ENCODE data around the gene FAM20B.

FAM20B gene

DNA sequence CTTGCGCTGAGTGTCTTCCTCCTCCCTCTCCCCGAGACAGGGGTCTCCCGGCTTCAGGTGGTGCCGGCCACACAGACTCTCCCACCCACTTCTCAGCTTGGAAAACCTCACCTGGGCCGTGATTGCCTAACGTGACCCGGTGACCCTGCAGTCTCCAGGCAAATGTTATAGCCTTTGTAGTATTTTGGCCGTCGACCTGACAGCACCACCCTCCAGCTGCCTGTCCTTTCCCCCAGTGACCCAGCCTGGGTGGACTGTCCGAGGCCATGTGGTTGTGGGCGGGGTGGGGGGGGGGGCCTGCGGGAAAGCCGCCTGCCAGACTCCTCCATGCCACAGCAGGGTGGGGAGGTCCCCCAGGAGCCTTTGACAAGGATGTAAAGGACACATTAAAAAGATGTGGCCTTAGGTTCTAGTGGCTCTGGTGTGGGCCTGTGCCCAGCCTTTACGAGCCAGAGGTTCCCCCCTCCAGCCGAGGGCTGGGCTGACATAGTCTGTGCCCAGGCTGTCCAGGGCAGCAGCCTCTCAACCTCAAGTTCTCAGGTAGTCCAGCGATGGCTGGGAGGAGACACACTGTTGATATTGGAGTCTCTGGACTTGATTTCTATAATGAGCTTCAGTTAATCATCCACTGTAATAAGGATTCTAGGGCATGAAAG is 64.3 kb downstream of the FAM20B start:
- Histone ChIP-seq H3K4me2 (no peak overlapping the region), H3K4me3 (no peak overlapping the region), H3K9ac (no peak overlapping the region), H3K27ac (no peak overlapping the region), H3K36me3 (peaks cover 96% of the 10 kb centered on the region), H4K20me1 (peaks cover 45% of the 10 kb centered on the region), H3K27me3 (no peaks in the 10 kb centered on the region), H3K4me1 (peaks cover 57% of the 10 kb centered on the region), H3K9me3 (no peaks in the 10 kb centered on the region)
- TF ChIP-seq Cebpa-rat (IDR thresholded peaks at IDR 0.05) = no peak

DNA sequence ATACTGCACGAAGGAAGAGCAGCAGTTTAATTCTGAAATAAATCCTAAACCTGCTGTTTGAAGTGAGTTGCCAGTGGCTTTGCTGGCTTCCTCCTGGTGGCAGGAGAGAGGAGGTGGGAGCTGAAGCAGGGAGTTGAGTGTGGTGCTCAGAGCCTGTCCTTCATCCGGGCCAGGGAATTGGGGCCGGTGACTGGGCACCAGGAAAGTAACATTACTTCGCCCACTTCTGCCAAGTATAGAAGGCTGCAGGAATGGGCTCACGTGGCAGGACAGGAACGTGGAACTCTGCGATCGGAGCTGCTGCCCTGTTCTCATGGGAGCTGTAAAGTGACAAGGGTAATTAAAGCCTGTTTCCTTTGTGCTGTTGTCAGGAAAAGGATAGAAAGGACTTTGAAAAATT is 64.8 kb downstream of the FAM20B start:
- Histone ChIP-seq H3K4me1 (peaks cover 63% of the 10 kb centered on the region), H3K4me3 (no peak overlapping the region), H3K9ac (no peak overlapping the region), H3K27me3 (no peaks in the 10 kb centered on the region), H3K27ac (no peak overlapping the region), H3K4me2 (no peak overlapping the region), H3K9me3 (no peaks in the 10 kb centered on the region), H3K36me3 (peaks cover 96% of the 10 kb centered on the region), H4K20me1 (peaks cover 43% of the 10 kb centered on the region)
- TF ChIP-seq Cebpa-rat (IDR thresholded peaks at IDR 0.05) = no peak

DNA sequence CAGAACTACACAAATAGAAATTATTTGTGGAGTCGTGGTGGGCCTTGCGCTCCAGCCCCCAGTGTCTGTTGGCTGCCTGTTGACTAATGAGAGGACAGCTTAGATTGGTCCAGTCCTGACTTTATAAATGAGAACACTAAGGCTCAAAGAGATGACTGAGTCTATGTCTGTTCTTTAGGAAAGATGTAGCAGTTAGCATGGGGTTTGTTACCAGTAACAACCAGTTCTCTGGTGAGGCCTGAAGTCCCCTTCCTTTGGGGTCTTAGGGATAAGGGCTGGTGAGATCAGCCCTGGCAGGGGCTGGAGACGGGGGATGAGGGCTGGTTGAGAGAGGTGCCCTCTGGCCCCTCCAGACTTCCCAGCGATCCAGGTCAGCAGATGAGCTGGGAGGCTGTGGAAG is 65.2 kb downstream of the FAM20B start:
- H3K9me3 ChIP-seq = no peaks in the 10 kb centered on the region
- no peak overlapping the region for H3K9ac ChIP-seq
- H3K36me3 ChIP-seq = peaks cover 96% of the 10 kb centered on the region
- H3K4me3 ChIP-seq = no peak overlapping the region
- no peaks in the 10 kb centered on the region for H3K27me3 ChIP-seq
- peaks cover 65% of the 10 kb centered on the region for H3K4me1 ChIP-seq
- peak overlapping the region; percentile 51; the same call in 1 of the 2 replicates for H3K27ac ChIP-seq
- no peak overlapping the region for H3K4me2 ChIP-seq
- no peak for TF ChIP-seq Cebpa-rat (IDR thresholded peaks at IDR 0.05)
- H4K20me1 ChIP-seq = peaks cover 39% of the 10 kb centered on the region

DNA sequence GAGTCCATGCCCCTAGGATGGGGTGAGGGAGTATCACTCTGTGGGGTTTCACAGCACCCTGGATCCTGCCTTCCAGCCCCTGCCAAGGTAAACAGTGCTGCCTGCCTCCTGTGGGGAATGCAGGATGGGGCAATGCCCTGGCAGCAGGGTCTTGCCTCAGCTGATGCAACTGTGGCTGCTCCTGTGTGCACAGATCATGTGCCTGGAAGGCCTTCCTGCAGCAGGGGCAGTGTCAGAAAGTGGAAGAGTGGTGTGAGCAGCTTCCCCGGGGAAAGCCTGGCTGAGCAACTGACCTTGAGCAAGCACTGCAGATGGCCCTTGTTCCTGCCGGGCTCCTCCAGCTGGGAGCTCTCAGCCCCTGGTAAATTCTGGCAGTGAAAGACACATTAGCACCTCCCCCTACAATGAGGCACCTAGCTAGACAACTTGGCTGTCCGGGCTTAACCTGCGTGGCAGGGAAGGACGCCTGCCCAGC is 66.0 kb downstream of the FAM20B start:
- peak overlapping the region; percentile 3; the same call in 1 of the 2 replicates for H3K4me2 ChIP-seq
- no peaks in the 10 kb centered on the region for H3K9me3 ChIP-seq
- H3K27me3 ChIP-seq = no peaks in the 10 kb centered on the region
- H3K4me1 ChIP-seq = peaks cover 65% of the 10 kb centered on the region
- H3K27ac ChIP-seq = peak overlapping the region; percentile 51; the same call in 1 of the 2 replicates
- TF ChIP-seq Cebpa-rat (IDR thresholded peaks at IDR 0.05) = no peak
- H3K4me3 ChIP-seq = no peak overlapping the region
- H4K20me1 ChIP-seq = peaks cover 36% of the 10 kb centered on the region
- H3K36me3 ChIP-seq = peaks cover 97% of the 10 kb centered on the region
- H3K9ac ChIP-seq = no peak overlapping the region

DNA sequence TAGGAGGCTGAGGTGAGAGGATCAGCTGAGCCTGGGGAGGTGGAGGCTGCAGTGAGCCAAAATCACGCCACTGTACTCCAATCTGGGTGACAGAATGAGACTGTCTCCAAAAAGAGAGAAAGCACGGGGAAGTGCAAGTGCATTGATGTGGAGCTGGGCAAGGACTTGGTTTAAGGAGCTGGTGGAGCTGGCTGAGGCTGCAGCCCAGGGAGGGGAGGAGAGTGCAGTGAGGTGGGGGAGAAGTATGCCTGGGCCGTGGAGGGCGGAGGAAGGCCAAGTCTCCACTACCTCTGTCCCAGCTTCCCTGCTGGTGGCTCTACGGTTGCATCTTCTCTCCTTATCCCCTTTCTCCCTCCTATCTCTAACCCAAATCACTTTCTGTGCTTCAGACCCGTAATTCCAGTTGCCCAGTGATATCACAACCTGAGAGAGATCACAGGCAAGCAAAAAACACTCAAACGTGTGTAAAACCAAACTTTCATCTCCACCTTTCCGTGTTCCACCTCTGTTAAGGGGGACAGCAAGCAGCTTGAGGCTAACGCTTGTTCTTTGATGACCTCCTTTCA is 67.3 kb downstream of the FAM20B start:
- no peak overlapping the region for H3K9ac ChIP-seq
- H3K27ac ChIP-seq = no peak overlapping the region
- H3K4me2 ChIP-seq = no peak overlapping the region
- no peak overlapping the region for H3K4me3 ChIP-seq
- H3K36me3 ChIP-seq = peaks cover 97% of the 10 kb centered on the region
- TF ChIP-seq Cebpa-rat (IDR thresholded peaks at IDR 0.05) = no peak
- no peaks in the 10 kb centered on the region for H3K27me3 ChIP-seq
- peaks cover 23% of the 10 kb centered on the region for H4K20me1 ChIP-seq
- H3K4me1 ChIP-seq = peaks cover 53% of the 10 kb centered on the region
- H3K9me3 ChIP-seq = no peaks in the 10 kb centered on the region

DNA sequence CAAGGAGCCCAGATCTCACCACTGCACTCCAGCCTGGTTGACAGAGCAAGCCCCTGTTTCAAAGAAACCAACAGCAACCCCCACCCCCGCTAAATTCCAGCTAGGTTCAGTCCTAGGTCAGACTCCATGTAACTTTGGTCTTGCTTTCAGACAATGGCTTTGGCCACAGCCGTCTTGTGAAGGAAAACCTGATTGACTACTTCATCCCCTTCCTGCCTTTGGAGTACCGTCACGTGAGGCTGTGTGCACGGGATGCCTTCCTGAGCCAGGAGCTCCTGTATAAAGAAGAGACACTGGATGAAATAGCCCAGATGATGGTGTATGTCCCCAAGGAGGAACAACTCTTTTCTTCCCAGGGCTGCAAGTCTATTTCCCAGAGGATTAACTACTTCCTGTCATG is 69.1 kb downstream of the FAM20B start:
- Histone ChIP-seq H4K20me1 (peaks cover 16% of the 10 kb centered on the region), H3K4me1 (peaks cover 36% of the 10 kb centered on the region), H3K27me3 (no peaks in the 10 kb centered on the region), H3K27ac (0 out of 2 replicates have a peak overlapping the region, but pooled peaks have one; percentile 14), H3K4me2 (peak overlapping the region; percentile 43), H3K9me3 (no peaks in the 10 kb centered on the region), H3K4me3 (no peak overlapping the region), H3K36me3 (peaks cover 89% of the 10 kb centered on the region), H3K9ac (no peak overlapping the region)
- no peak for TF ChIP-seq Cebpa-rat (IDR thresholded peaks at IDR 0.05)

DNA sequence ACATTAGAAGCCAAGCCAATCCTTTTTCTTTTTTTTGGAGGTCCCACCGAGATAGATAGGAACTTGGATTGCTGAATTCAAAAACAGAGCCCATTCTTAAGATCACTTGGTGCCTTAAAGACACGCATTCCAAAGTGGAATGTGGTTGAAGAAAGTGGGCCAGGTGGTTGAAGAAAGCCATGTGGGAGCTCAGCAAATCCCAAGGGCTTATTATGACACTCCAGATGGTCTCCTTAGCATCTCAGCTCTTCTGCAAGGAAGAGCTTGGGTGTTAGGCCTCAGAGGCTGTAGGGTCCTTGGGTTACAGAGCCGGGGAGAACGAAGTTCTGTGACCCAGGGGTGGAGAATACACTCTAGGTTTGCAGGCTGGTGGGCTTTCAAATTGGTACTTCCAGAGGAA is 69.7 kb downstream of the FAM20B start:
- Histone ChIP-seq H3K27me3 (no peaks in the 10 kb centered on the region), H3K4me3 (no peak overlapping the region), H3K27ac (0 out of 2 replicates have a peak overlapping the region, but pooled peaks have one; percentile 14), H3K4me1 (peaks cover 34% of the 10 kb centered on the region), H3K36me3 (peaks cover 84% of the 10 kb centered on the region), H4K20me1 (peaks cover 13% of the 10 kb centered on the region), H3K4me2 (peak overlapping the region; percentile 43), H3K9ac (no peak overlapping the region), H3K9me3 (no peaks in the 10 kb centered on the region)
- no peak for TF ChIP-seq Cebpa-rat (IDR thresholded peaks at IDR 0.05)

DNA sequence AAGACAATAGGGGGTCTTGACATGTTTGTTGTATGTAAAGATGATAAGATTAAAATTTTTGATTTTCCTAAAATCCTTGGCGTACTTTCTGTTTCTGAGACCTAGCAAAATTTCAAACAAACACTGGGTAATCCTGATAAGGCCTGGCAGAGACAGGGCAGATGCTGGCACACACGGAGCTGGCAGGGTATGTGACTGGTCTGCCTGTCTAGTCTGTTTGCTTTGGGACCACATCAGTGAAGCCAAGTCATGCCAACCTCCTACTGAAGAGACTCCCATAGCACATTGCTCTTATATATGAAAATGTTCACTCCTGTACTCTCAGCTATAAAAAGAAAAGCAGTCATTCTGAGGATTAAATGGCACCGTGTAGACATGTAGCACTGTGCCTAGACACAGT is 70.2 kb downstream of the FAM20B start:
- no peak overlapping the region for H3K4me3 ChIP-seq
- H4K20me1 ChIP-seq = peaks cover 9% of the 10 kb centered on the region
- H3K4me2 ChIP-seq = no peak overlapping the region
- H3K27me3 ChIP-seq = no peaks in the 10 kb centered on the region
- H3K27ac ChIP-seq = no peak overlapping the region
- no peaks in the 10 kb centered on the region for H3K9me3 ChIP-seq
- no peak overlapping the region for H3K9ac ChIP-seq
- TF ChIP-seq Cebpa-rat (IDR thresholded peaks at IDR 0.05) = no peak
- H3K4me1 ChIP-seq = peaks cover 31% of the 10 kb centered on the region
- H3K36me3 ChIP-seq = peaks cover 82% of the 10 kb centered on the region

DNA sequence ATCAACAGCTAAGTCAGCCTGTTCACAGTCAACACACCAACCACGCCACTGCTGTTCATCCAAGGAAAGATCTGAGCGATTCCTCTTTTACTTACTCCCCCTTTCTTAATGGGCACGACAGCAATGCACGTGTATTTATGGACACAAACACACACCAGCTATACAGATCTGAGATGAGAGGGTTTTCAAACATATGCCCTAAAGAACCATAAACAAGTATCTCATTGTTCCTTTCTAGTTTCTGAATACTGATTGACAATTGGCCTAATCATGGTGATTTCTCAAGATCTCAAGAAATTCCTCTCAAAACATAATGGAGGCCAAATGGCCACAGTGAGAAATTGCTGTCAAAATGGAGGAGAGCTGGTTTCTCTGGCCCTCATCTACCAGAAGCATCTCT is 74.2 kb downstream of the FAM20B start:
- no peaks in the 10 kb centered on the region for H3K27me3 ChIP-seq
- no peaks in the 10 kb centered on the region for H4K20me1 ChIP-seq
- no peak overlapping the region for H3K9ac ChIP-seq
- H3K4me2 ChIP-seq = no peak overlapping the region
- no peaks in the 10 kb centered on the region for H3K9me3 ChIP-seq
- peaks cover 19% of the 10 kb centered on the region for H3K4me1 ChIP-seq
- TF ChIP-seq Cebpa-rat (IDR thresholded peaks at IDR 0.05) = no peak
- no peak overlapping the region for H3K4me3 ChIP-seq
- no peak overlapping the region for H3K27ac ChIP-seq
- peaks cover 48% of the 10 kb centered on the region for H3K36me3 ChIP-seq

DNA sequence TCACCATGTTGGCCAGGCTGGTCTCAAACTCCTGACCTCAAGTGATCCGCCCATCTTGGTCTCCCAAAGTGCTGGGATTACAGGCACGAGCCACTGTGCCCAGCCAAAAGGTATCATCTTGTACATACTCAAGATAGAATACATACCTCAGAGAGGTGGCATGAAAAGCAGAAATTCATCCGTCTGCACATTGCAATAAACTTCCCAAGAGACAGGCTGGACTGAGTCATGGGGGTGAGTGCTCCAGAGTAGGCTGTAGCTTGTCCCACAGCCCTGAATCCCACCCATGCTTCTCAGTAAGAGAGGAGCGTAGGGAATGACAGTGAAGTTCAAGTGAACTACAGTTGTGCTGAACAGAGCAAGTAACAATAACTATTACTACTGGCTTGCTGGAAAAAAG is 75.9 kb downstream of the FAM20B start:
- Histone ChIP-seq H4K20me1 (no peaks in the 10 kb centered on the region), H3K4me2 (no peak overlapping the region), H3K27ac (no peak overlapping the region), H3K27me3 (no peaks in the 10 kb centered on the region), H3K9ac (no peak overlapping the region), H3K9me3 (no peaks in the 10 kb centered on the region), H3K4me1 (peaks cover 10% of the 10 kb centered on the region), H3K36me3 (peaks cover 38% of the 10 kb centered on the region), H3K4me3 (no peak overlapping the region)
- no peak for TF ChIP-seq Cebpa-rat (IDR thresholded peaks at IDR 0.05)

Measured in BLaER1 (cell line).